ENCODE measurements around the gene IL22RA1.

IL22RA1 gene

GRCh38 chr1:24119489-24119858, 23.5 kb downstream of the IL22RA1 start:
- no peak for DNase-seq (ENCODE audit: low read depth)
- TF ChIP-seq CTCF (IDR thresholded peaks at IDR 0.05; ENCODE audit: low read depth, low read length, missing control alignments), result no peak
- in situ Hi-C loops (cut with HindIII; ENCODE audit: low sequenced_read_pairs), result loop anchor here (5.0 kb wide), 1 partner anchor 52 kb away; no protein-coding TSS in a partner anchor
- no peak overlapping the region for H3K4me3 ChIP-seq (ENCODE audit: low read depth, low read length)

DNA sequence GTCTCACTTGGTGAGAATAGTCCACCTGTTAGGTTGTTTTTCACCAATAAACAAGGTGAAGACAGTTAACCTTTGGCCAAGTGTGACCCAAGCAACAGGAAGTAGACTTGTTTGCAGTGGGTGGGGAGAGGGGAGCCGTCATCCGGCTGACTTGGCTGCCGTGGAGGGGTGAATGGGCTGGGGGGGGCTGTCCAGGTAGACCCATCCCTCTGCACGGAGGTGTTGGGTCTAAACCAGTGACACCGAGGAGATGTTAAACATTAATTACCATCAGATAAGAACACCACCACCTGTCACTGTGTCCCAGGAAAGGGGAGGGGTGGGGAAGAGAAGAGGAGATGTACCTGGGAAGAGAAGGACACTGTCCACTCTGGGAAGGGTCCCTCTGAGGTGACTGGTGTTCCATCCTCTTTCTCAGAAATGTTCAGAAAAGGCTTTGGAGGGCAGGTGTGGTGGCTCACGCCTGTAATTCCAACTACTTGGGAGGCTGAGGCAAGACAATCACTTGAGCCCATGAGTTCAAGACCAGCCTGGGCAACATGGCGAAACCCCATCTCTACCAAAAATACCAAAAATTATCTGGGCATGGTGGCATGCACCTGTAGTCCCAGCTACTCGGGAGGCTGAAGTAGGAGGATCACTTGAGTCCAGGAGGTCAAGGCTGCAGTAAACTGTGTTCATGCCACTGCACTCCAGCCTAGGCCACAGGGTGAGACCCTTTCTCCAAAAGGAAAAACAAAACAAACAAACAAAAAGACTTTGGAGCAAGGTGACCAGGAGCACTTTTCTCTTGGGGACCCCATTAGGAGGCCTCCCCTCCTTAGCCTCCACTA, 24.3 kb downstream of the IL22RA1 start:
- in situ Hi-C loops (cut with HindIII; ENCODE audit: low sequenced_read_pairs), result loop anchor here (5.0 kb wide), 1 partner anchor 51 kb away; no protein-coding TSS in a partner anchor
- H3K4me3 ChIP-seq (ENCODE audit: low read depth, low read length), result no peak overlapping the region
- DNase-seq (ENCODE audit: low read depth), result no peak
- TF ChIP-seq CTCF (IDR thresholded peaks at IDR 0.05; ENCODE audit: low read depth, low read length, missing control alignments), result no peak

- in situ Hi-C loops (cut with HindIII; ENCODE audit: low sequenced_read_pairs), result loop anchor here (5.0 kb wide), 1 partner anchor 51 kb away; no protein-coding TSS in a partner anchor
- no peak for TF ChIP-seq CTCF (IDR thresholded peaks at IDR 0.05; ENCODE audit: low read depth, low read length, missing control alignments)
- DNase-seq (ENCODE audit: low read depth), result no peak
- H3K4me3 ChIP-seq (ENCODE audit: low read depth, low read length), result no peak overlapping the region
These were observed 25.1 kb downstream of the IL22RA1 start for GRCh38 chr1:24117722-24118409.

DNA sequence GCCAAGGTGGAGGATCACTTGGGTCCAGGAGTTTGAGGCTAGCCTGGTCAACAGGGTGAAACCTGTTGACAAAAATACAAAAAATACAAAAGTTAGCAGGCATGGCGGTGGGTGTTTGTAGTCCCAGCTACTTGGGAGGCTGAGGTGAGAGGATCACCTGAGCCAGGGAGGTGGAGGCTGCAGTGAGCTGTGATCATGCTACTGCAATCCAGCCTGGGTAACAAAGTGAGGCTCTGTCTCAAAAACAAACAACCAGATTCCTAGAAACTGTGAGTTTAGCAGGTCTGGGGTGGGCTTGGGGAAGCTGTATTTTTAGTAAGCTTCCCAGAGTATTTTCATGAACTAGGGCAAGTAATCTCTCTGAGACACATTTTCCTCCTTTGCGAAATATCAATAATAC, 25.8 kb downstream of the IL22RA1 start:
- no peak overlapping the region for H3K4me3 ChIP-seq (ENCODE audit: low read depth, low read length)
- in situ Hi-C loops (cut with HindIII; ENCODE audit: low sequenced_read_pairs), result loop anchor here (5.0 kb wide), 1 partner anchor 50 kb away; no protein-coding TSS in a partner anchor
- DNase-seq (ENCODE audit: low read depth), result no peak
- no peak for TF ChIP-seq CTCF (IDR thresholded peaks at IDR 0.05; ENCODE audit: low read depth, low read length, missing control alignments)

- no peak overlapping the region for H3K4me3 ChIP-seq (ENCODE audit: low read depth, low read length)
- DNase-seq (ENCODE audit: low read depth), result no peak
- TF ChIP-seq CTCF (IDR thresholded peaks at IDR 0.05; ENCODE audit: low read depth, low read length, missing control alignments), result no peak
- in situ Hi-C loops (cut with HindIII; ENCODE audit: low sequenced_read_pairs), result loop anchor here (5.0 kb wide), 1 partner anchor 47 kb away; no protein-coding TSS in a partner anchor
These were observed 28.2 kb downstream of the IL22RA1 start for GRCh38 chr1:24114753-24115152.

- H3K4me3 ChIP-seq (ENCODE audit: low read depth, low read length), result no peak overlapping the region
- DNase-seq (ENCODE audit: low read depth), result no peak
- in situ Hi-C loops (cut with HindIII; ENCODE audit: low sequenced_read_pairs), result no loop called here
- TF ChIP-seq CTCF (IDR thresholded peaks at IDR 0.05; ENCODE audit: low read depth, low read length, missing control alignments), result no peak
These were observed 29.3 kb downstream of the IL22RA1 start for GRCh38 chr1:24113641-24114033.

All from astrocyte of the cerebellum (primary cell).